SK-N-SH (cell line): Measurements from ENCODE around the gene PLPP6. TPM values are rescaled to one million over a fixed set of nuclear protein-coding genes. Genes with fewer than 3 reads are reported as not detected.

Source experiments
- CTCF ChIA-PET: fragments of 300-600, 350-600 bp; formaldehyde crosslinking; extraction: SDS; loops from one replicate; lab custom pipeline; 2021; lab: Yijun Ruan, JAX
- POLR2A ChIA-PET: fragments of 350-600 bp; sonication (Branson Sonifier 250); formaldehyde crosslinking; extraction: SDS; loops from one replicate; lab custom pipeline; 2020; ENCODE audit warnings: antibody characterized with exemption, inconsistent platforms; lab: Yijun Ruan, JAX
- DNase-seq: peaks from one replicate; pipeline ENCODE4 v3.0.0; 2012
- H2AFZ ChIP-seq: fragments of 200-600 bp; sonication (generic); 2 replicates; pipeline ENCODE4 v1.8.1; 2016; ENCODE audit warnings: antibody characterized with exemption, mild to moderate bottlenecking, low read depth
- H3F3A ChIP-seq: fragments of 200-600 bp; sonication (generic); replicated peaks from 2 replicates; pipeline ENCODE3; 2016; ENCODE audit warnings: antibody characterized with exemption, mild to moderate bottlenecking; ENCODE audit not compliant: insufficient read depth
- H3K27ac ChIP-seq, 2 experiments: fragments of 200-500 bp in 1 of 2; fragments of 200-600 bp in 1 of 2; sonication (Bioruptor generic) in 1 of 2; sonication (generic), shearing (Covaris generic) in 1 of 2; 2 replicates each; pipeline versions ENCODE4 v1.5.1 to v1.6.1; 2014 to 2016; ENCODE audit warnings: low read depth in 2 of 2, inconsistent platforms in 1 of 2, low read length in 1 of 2, mild to moderate bottlenecking in 1 of 2, mixed read lengths in 1 of 2
- H3K27me3 ChIP-seq: fragments of 200-600 bp; sonication (generic), shearing (Covaris generic); 2 replicates; pipeline ENCODE4 v1.6.1; 2016; ENCODE audit warnings: mixed run types; ENCODE audit not compliant: insufficient read depth
- H3K36me3 ChIP-seq, 2 experiments: fragments of 200-500 bp in 1 of 2; fragments of 200-600 bp in 1 of 2; sonication (Bioruptor generic) in 1 of 2; sonication (generic) in 1 of 2; replicated peaks in 1 of 2; 2 replicates each; pipeline versions ENCODE3 to v1.5.1; 2014 to 2016; ENCODE audit warnings: low read length in 1 of 2, mild to moderate bottlenecking in 1 of 2; ENCODE audit not compliant: insufficient read depth in 2 of 2, control insufficient read depth in 1 of 2
- H3K4me1 ChIP-seq, 2 experiments: fragments of 200-500 bp in 1 of 2; fragments of 200-600 bp in 1 of 2; sonication (Bioruptor generic) in 1 of 2; sonication (generic), shearing (Covaris generic) in 1 of 2; 2 replicates each; pipeline versions ENCODE4 v1.5.1 to v1.6.1; 2014 to 2016; ENCODE audit warnings: low read depth in 1 of 2, low read length in 1 of 2, mixed run types in 1 of 2; ENCODE audit not compliant: insufficient read depth in 2 of 2, control insufficient read depth in 1 of 2
- H3K4me2 ChIP-seq: fragments of 200-600 bp; sonication (generic), shearing (Covaris generic); 2 replicates; pipeline ENCODE4 v1.6.1; 2017; ENCODE audit warnings: mixed run types
- H3K4me3 ChIP-seq, 2 experiments: fragments of 200-500 bp in 1 of 2; fragments of 200-600 bp in 1 of 2; sonication (Bioruptor generic) in 1 of 2; sonication (generic), shearing (Covaris generic) in 1 of 2; 2 replicates each; pipeline versions ENCODE4 v1.5.1 to v1.8.1; 2014 to 2016; ENCODE audit warnings: low read depth in 2 of 2, inconsistent platforms in 1 of 2, low read length in 1 of 2, mild to moderate bottlenecking in 1 of 2, mixed read lengths in 1 of 2, moderate library complexity in 1 of 2
- H3K79me2 ChIP-seq: fragments of 200-600 bp; sonication (generic); 2 replicates; pipeline ENCODE4 v1.8.1; 2017; ENCODE audit warnings: mild to moderate bottlenecking; ENCODE audit not compliant: insufficient read depth
- H3K9ac ChIP-seq: fragments of 200-600 bp; sonication (generic); 2 replicates; pipeline ENCODE4 v1.6.1; 2017; ENCODE audit warnings: mixed run types
- H3K9me2 ChIP-seq: fragments of 200-600 bp; sonication (generic); 2 replicates; pipeline ENCODE4 v1.6.1; 2017; ENCODE audit warnings: mixed run types
- H3K9me3 ChIP-seq: fragments of 200-600 bp; sonication (generic); 2 replicates; pipeline ENCODE4 v1.6.1; 2017; ENCODE audit warnings: mixed run types, mild to moderate bottlenecking, moderate library complexity
- H4K20me1 ChIP-seq: fragments of 200-600 bp; sonication (generic); 2 replicates; pipeline ENCODE4 v1.6.1; 2017; ENCODE audit warnings: mild to moderate bottlenecking, mixed run types; ENCODE audit not compliant: insufficient read depth
- CHD2 ChIP-seq: fragments of 150-350 bp; IDR thresholded peaks from 2 replicates; pipeline ENCODE4 v1.6.1; 2018; ENCODE audit warnings: low read length; ENCODE audit not compliant: partially characterized antibody
- FOSL2 ChIP-seq: IDR thresholded peaks from 2 replicates; pipeline ENCODE4 v1.4.0; 2012; ENCODE audit warnings: low read depth, mild to moderate bottlenecking, moderate library complexity, borderline replicate concordance
- FOXJ3 ChIP-seq: sonication (generic); formaldehyde crosslinking; IDR thresholded peaks from 2 replicates; pipeline ENCODE4 v1.5.1; 2020; ENCODE audit warnings: mild to moderate bottlenecking, missing genetic modification reagents
- FOXM1 ChIP-seq: IDR thresholded peaks from 2 replicates; pipeline ENCODE4 v1.4.0; 2012; ENCODE audit warnings: low read depth, mild to moderate bottlenecking
- GATA2 ChIP-seq: sonication (generic); formaldehyde crosslinking; IDR thresholded peaks from 2 replicates; pipeline ENCODE4 v1.5.0; 2020; ENCODE audit warnings: mild to moderate bottlenecking, missing genetic modification reagents
- IRF3 ChIP-seq: fragments of 150-350 bp; IDR thresholded peaks from 2 replicates; pipeline ENCODE4 v1.6.1; 2016; ENCODE audit warnings: mild to moderate bottlenecking, low read depth, low read length
- NFIC ChIP-seq: IDR thresholded peaks from 2 replicates; pipeline ENCODE4 v1.4.0; 2012; ENCODE audit warnings: borderline replicate concordance
- NRF1 ChIP-seq: IDR thresholded peaks from 2 replicates; pipeline ENCODE4 v1.6.1; 2012; ENCODE audit warnings: low read depth, mild to moderate bottlenecking, low read length
- RCOR1 ChIP-seq: fragments of 150-350 bp; IDR thresholded peaks from 2 replicates; pipeline ENCODE4 v1.6.1; 2017; ENCODE audit warnings: antibody characterized with exemption, low read length
- TAF1 ChIP-seq: IDR thresholded peaks from 2 replicates; pipeline ENCODE4 v1.6.1; 2012; ENCODE audit warnings: low read depth, mild to moderate bottlenecking, low read length, moderate library complexity, borderline replicate concordance
- ZBTB33 ChIP-seq: IDR thresholded peaks from 2 replicates; pipeline ENCODE4 v1.4.0; 2012; ENCODE audit warnings: low read depth, borderline replicate concordance
- WGBS: methylation state at CpG from one replicate; pipeline ENCODE4 v1.1.6; 2017; ENCODE audit warnings: low lambda C conversion rate; 5-methylcytosine and 5-hydroxymethylcytosine counted together
- polyA plus RNA-seq, 3 experiments: library from polyadenylated mRNA; depleted of rRNA; stranded (reverse); fragments of >200 nt; gene quantifications; 2 replicates each; pipeline ENCODE4 v1.2.3, GENCODE V29; 2012
- TF ChIP-seq, protein P1 (sequence below): IDR thresholded peaks from 2 replicates; pipeline ENCODE4 v1.4.0; 2012; ENCODE audit warnings: low read depth
- TF ChIP-seq, protein P2 (sequence below): IDR thresholded peaks from 2 replicates; pipeline ENCODE4 v1.4.0; 2012; ENCODE audit warnings: low read depth, borderline replicate concordance

The PLPP6 gene
- polyA plus RNA-seq, 1 of the 3 experiments (the other 2 are of a cell fraction), result 8.8 TPM

GRCh38 chr9:4714266-4715016, 52.3 kb downstream of the PLPP6 start:
- H3K36me3 ChIP-seq, result peaks cover 43 to 63% of the 10 kb centered on the region in 2 experiments
- H3K4me3 ChIP-seq, result no peak overlapping the region
- H3K9ac ChIP-seq, result no peak overlapping the region
- no peak for DNase-seq
- H3K27ac ChIP-seq, result no peak overlapping the region
- H3K4me1 ChIP-seq, result no peaks in the 10 kb centered on the region
- no peaks in the 10 kb centered on the region for H3F3A ChIP-seq
- no peaks in the 10 kb centered on the region for H3K9me2 ChIP-seq
- no peaks in the 10 kb centered on the region for H3K9me3 ChIP-seq
- WGBS, result 98% methylated on average over 9 of the region's 9 CpGs
- H3K4me2 ChIP-seq, result no peak overlapping the region
- no peaks in the 10 kb centered on the region for H3K79me2 ChIP-seq
- H2AFZ ChIP-seq, result no peak overlapping the region
- ChIA-PET CTCF (interaction anchor here (0.8 kb wide), 1 partner anchor 26 kb away, joined by 3 read pairs; no protein-coding TSS in a partner anchor), POLR2A (no interaction called here)
- TF ChIP-seq TAF1, result no peak
- TF ChIP-seq RCOR1, result no peak
- TF ChIP-seq CHD2, result no peak
- no peak for TF ChIP-seq FOSL2
- no peak for TF ChIP-seq ZBTB33
- TF ChIP-seq IRF3, result no peak
- no peak for TF ChIP-seq GATA2 (CRISPR knock-in tag)
- TF ChIP-seq FOXJ3, result no peak
- TF ChIP-seq, protein P1, sequence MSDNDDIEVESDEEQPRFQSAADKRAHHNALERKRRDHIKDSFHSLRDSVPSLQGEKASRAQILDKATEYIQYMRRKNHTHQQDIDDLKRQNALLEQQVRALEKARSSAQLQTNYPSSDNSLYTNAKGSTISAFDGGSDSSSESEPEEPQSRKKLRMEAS, result no peak
- TF ChIP-seq, protein P2, sequence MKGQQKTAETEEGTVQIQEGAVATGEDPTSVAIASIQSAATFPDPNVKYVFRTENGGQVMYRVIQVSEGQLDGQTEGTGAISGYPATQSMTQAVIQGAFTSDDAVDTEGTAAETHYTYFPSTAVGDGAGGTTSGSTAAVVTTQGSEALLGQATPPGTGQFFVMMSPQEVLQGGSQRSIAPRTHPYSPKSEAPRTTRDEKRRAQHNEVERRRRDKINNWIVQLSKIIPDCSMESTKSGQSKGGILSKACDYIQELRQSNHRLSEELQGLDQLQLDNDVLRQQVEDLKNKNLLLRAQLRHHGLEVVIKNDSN, result no peak
- no peak for TF ChIP-seq NRF1
- no peak for TF ChIP-seq NFIC
- TF ChIP-seq FOXM1, result no peak
- no peaks in the 10 kb centered on the region for H3K27me3 ChIP-seq
- no peaks in the 10 kb centered on the region for H4K20me1 ChIP-seq

Other genes starting within 250 kb of the PLPP6 start
- 0.23 and 0.34 TPM in 2 replicates for gene SLC1A1, start 171.8 kb upstream of the PLPP6 start, polyA plus RNA-seq (2012; rRNA removed)
- 0.44 and 0.47 TPM in 2 replicates for gene SPATA6L, start 4.2 kb downstream of the PLPP6 start, polyA plus RNA-seq (2012; rRNA removed)
- gene CDC37L1, start 17.3 kb downstream of the PLPP6 start, polyA plus RNA-seq (2012; rRNA removed), result 6.5 and 7.2 TPM in 2 replicates
- gene AK3, start 78.9 kb downstream of the PLPP6 start, polyA plus RNA-seq (2012; rRNA removed), result 20.6 and 30.8 TPM in 2 replicates
- 18.4 and 18.6 TPM in 2 replicates for gene RCL1, start 130.7 kb downstream of the PLPP6 start, polyA plus RNA-seq (2012; rRNA removed)